Lung (tissue), 4 donors: ENCODE data around the gene DOK7. TPM values are rescaled to one million over a fixed set of nuclear protein-coding genes. Genes with fewer than 3 reads are reported as not detected.

Source experiments
- polyA plus RNA-seq, 2 donors: library from polyadenylated mRNA; stranded (reverse); fragments of 200-250 nt; gene quantifications; one replicate each; pipeline ENCODE4 v1.2.1, GENCODE V29; 2013
- total RNA-seq, 2 donors: library from RNA; depleted of rRNA in 1 of 2; stranded (reverse); fragments of >200 nt in 1 of 2; gene quantifications; one replicate each; pipeline ENCODE4 v1.2.1, GENCODE V29; 2014 to 2021
- donor health status: Bipolar disorder and iron deficiency.
- donor health status: healthy.
- donor health status: DM: yes; HTN: yes; CAD: no.

The DOK7 gene
- total and polyA plus RNA-seq, 4 donors, result 0.53 to 2.7 (median 1.4) TPM

Other genes with a start within 250 kb of the DOK7 start
- 1 to 10 TPM; 1.1 to 1.4 TPM for gene MSANTD1, start 214.1 kb upstream of the DOK7 start, total RNA-seq
- gene MSANTD1, start 214.1 kb upstream of the DOK7 start, polyA plus RNA-seq, result under 1 TPM; 0.35 to 0.63 TPM
- 10 to 100 TPM; 39.1 to 76.6 TPM for gene RGS12, start 170.3 kb upstream of the DOK7 start, total RNA-seq
- 10 to 100 TPM; 15.4 to 50.8 TPM for gene RGS12, start 170.3 kb upstream of the DOK7 start, polyA plus RNA-seq
- gene HGFAC, start 21.3 kb upstream of the DOK7 start, total RNA-seq, result under 1 TPM; 0.28 to 0.46 TPM
- gene HGFAC, start 21.3 kb upstream of the DOK7 start, polyA plus RNA-seq, result 1 to 10 TPM in 1 of 2 donors, under 1 TPM in 1; 0.24 to 2.6 TPM
- gene LRPAP1, start 69.1 kb downstream of the DOK7 start, total RNA-seq, result 100 to 1,000 TPM; 177 to 238 TPM
- 100 to 1,000 TPM in 1 of 2 donors, 10 to 100 TPM in 1; 46.1 to 289 TPM for gene LRPAP1, start 69.1 kb downstream of the DOK7 start, polyA plus RNA-seq